CD14-positive monocyte (primary cell): ENCODE data around the gene PRDX4. TPM values are rescaled to one million over a fixed set of nuclear protein-coding genes. Genes with fewer than 3 reads are reported as not detected.

ENCODE experiments used
- DNase-seq, 3 donors: peaks; one replicate each; pipeline ENCODE4 v3.0.0-alpha.2; 2011 to 2022
- H2AFZ ChIP-seq: 2 replicates; pipeline ENCODE4 v1.6.0; 2012; ENCODE audit warnings: mild to moderate bottlenecking, low read depth, low read length, inconsistent platforms; ENCODE audit not compliant: insufficient read depth, poor library complexity, severe bottlenecking
- H3K27ac ChIP-seq, 2 donors: 1 replicate in 1 of 2; 2 replicates in 1 of 2; pipeline ENCODE4 v1.5.1; 2012 to 2013; ENCODE audit warnings: low read length in 2 of 2, control low read depth in 1 of 2, inconsistent platforms in 1 of 2, low read depth in 1 of 2, mild to moderate bottlenecking in 1 of 2
- H3K27me3 ChIP-seq, 2 donors: one replicate each; pipeline versions ENCODE4 v1.6.0 to v1.6.1; 2011 to 2013; ENCODE audit warnings: low read length in 2 of 2; ENCODE audit not compliant: control insufficient read depth in 2 of 2, insufficient read depth in 2 of 2
- H3K36me3 ChIP-seq, 2 donors: replicated peaks in 1 of 2; 1 replicate in 1 of 2; 2 replicates in 1 of 2; pipeline versions ENCODE4 v1.5.1 to v1.6.1; 2012 to 2013; ENCODE audit warnings: low read length in 2 of 2, control low read depth in 1 of 2, inconsistent platforms in 1 of 2, mild to moderate bottlenecking in 1 of 2; ENCODE audit not compliant: insufficient read depth in 2 of 2, control insufficient read depth in 1 of 2
- H3K4me1 ChIP-seq, 2 donors: 1 replicate in 1 of 2; 2 replicates in 1 of 2; pipeline versions ENCODE4 v1.5.1 to v1.6.1; 2012 to 2013; ENCODE audit warnings: low read length in 2 of 2, control low read depth in 1 of 2, inconsistent platforms in 1 of 2, mild to moderate bottlenecking in 1 of 2, moderate library complexity in 1 of 2; ENCODE audit not compliant: insufficient read depth in 2 of 2, control insufficient read depth in 1 of 2
- H3K4me2 ChIP-seq: replicated peaks from 2 replicates; pipeline ENCODE3; 2012; ENCODE audit warnings: low read length, moderate library complexity, mild to moderate bottlenecking; ENCODE audit not compliant: poor library complexity, severe bottlenecking; ENCODE audit errors: extremely low read depth
- H3K4me3 ChIP-seq, 3 experiments: fragments of 200-600 bp in 1 of 3; sonication (generic) in 1 of 3; replicated peaks in 1 of 3; 1 replicate in 2 of 3; 2 replicates in 1 of 3; pipeline ENCODE4 v1.5.1; 2011 to 2013; ENCODE audit warnings: low read length in 3 of 3, mild to moderate bottlenecking in 3 of 3, control low read depth in 2 of 3, low read depth in 2 of 3, inconsistent platforms in 1 of 3, moderate library complexity in 1 of 3
- H3K79me2 ChIP-seq: 2 replicates; pipeline ENCODE4 v1.6.0; 2012; ENCODE audit warnings: mild to moderate bottlenecking, control low read depth, inconsistent platforms, low read length, moderate library complexity; ENCODE audit not compliant: insufficient read depth
- H3K9ac ChIP-seq: 2 replicates; pipeline ENCODE4 v1.6.0; 2017; ENCODE audit warnings: low read length, mild to moderate bottlenecking; ENCODE audit not compliant: insufficient read depth, poor library complexity, severe bottlenecking
- H3K9me3 ChIP-seq, 2 donors: replicated peaks in 1 of 2; 1 replicate in 1 of 2; 2 replicates in 1 of 2; pipeline versions ENCODE4 v1.5.1 to v1.6.1; 2012 to 2013; ENCODE audit warnings: low read length in 2 of 2, control low read depth in 1 of 2; ENCODE audit not compliant: control insufficient read depth in 1 of 2, insufficient read depth in 1 of 2
- H4K20me1 ChIP-seq: 2 replicates; pipeline ENCODE4 v1.6.0; 2012; ENCODE audit warnings: mild to moderate bottlenecking, low read length, control low read depth, moderate library complexity; ENCODE audit not compliant: insufficient read depth
- H3K27ac Mint-ChIP-seq, 7 donors: one replicate each; pipeline ENCODE4 v1.8.0; 2020; ENCODE audit warnings: mild to moderate bottlenecking in 7 of 7, mixed read lengths in 7 of 7, moderate library complexity in 6 of 7, inconsistent platforms in 2 of 7
- H3K27me3 Mint-ChIP-seq, 3 donors: one replicate each; pipeline ENCODE4 v1.8.0; 2021 to 2022; ENCODE audit warnings: low read depth in 3 of 3, mild to moderate bottlenecking in 3 of 3, mixed read lengths in 3 of 3, moderate library complexity in 3 of 3, inconsistent platforms in 1 of 3
- H3K36me3 Mint-ChIP-seq, 2 donors: one replicate each; pipeline ENCODE4 v1.8.0; 2020; ENCODE audit warnings: mixed read lengths in 2 of 2, inconsistent platforms in 1 of 2, mild to moderate bottlenecking in 1 of 2
- H3K4me1 Mint-ChIP-seq: one replicate; pipeline ENCODE4 v1.8.0; 2020; ENCODE audit warnings: mild to moderate bottlenecking, mixed read lengths
- H3K4me3 Mint-ChIP-seq, 2 donors: one replicate each; pipeline ENCODE4 v1.8.0; 2020; ENCODE audit warnings: mild to moderate bottlenecking in 2 of 2, mixed read lengths in 2 of 2, moderate library complexity in 1 of 2
- H3K9me3 Mint-ChIP-seq, 7 donors: one replicate each; pipeline ENCODE4 v1.8.0; 2020 to 2022; ENCODE audit warnings: mixed read lengths in 7 of 7, mild to moderate bottlenecking in 6 of 7, moderate library complexity in 6 of 7, inconsistent platforms in 2 of 7
- CTCF ChIP-seq: fragments of 200-600 bp; IDR thresholded peaks from one replicate; pipeline ENCODE4 v1.8.0; 2022; ENCODE audit warnings: antibody characterized with exemption, mild to moderate bottlenecking
- WGBS: methylation state at CpG from one replicate; pipeline ENCODE4 v1.1.5; 2013; ENCODE audit warnings: missing lambda C conversion rate; ENCODE audit not compliant: insufficient coverage; 5-methylcytosine and 5-hydroxymethylcytosine counted together
- intact Hi-C, 2 donors: fragments of 100-400 bp; cut with micrococcal nuclease; formaldehyde crosslinking; loops; one replicate each; pipeline versions ENCODE4 v1.15.0 to v1.15.1; 2023
- polyA plus RNA-seq, 3 donors: library from polyadenylated mRNA; depleted of rRNA in 1 of 3; unstranded in 2 of 3; stranded (reverse) in 1 of 3; fragments of 300-500 nt in 2 of 3; fragments of >200 nt in 1 of 3; fragmentation: Illumina TruSeq in 2 of 3; gene quantifications; 1 replicate in 2 of 3; 2 replicates in 1 of 3; pipeline ENCODE4 v1.2.3, GENCODE V29; 2012 to 2021

Gene PRDX4
- polyA plus RNA-seq, 3 donors, result 12.8 to 76.2 (median 60.6) TPM

- no peak for TF ChIP-seq CTCF
- Histone ChIP-seq H3K36me3 (no peaks in the 10 kb centered on the region), H3K4me1 (no peaks in the 10 kb centered on the region), H4K20me1 (no peaks in the 10 kb centered on the region), H3K9ac (no peak overlapping the region), H3K4me2 (no peak overlapping the region), H2AFZ (no peak overlapping the region), H3K27ac (no peak overlapping the region), H3K79me2 (no peaks in the 10 kb centered on the region), H3K9me3 (no peaks in the 10 kb centered on the region), H3K27me3 (no peaks in the 10 kb centered on the region), H3K4me3 (no peak overlapping the region)
- Mint-ChIP-seq H3K27ac (no peak overlapping the region), H3K27me3 (peaks cover 0 to 5% (median 2%) of the 10 kb centered on the region in 3 donors), H3K4me1 (no peaks in the 10 kb centered on the region), H3K9me3 (peaks cover 0 to 3% (median 0%) of the 10 kb centered on the region in 7 donors), H3K36me3 (no peaks in the 10 kb centered on the region), H3K4me3 (no peak overlapping the region)
- DNase-seq, result no peak
- no CpG with 5 or more reads among the region's 3 CpGs for WGBS
- intact Hi-C loops, result no loop called here
These were observed 39.2 kb upstream of the PRDX4 start for GRCh38 chrX:23628131-23628530.

GRCh38 chrX:23631136-23631535 is 36.2 kb upstream of the PRDX4 start:
- no CpG with 5 or more reads among the region's 4 CpGs for WGBS
- TF ChIP-seq CTCF, result no peak
- H3K4me3 ChIP-seq, result no peak overlapping the region
- no peak overlapping the region for H3K4me2 ChIP-seq
- peaks cover 0 to 6% (median 3%) of the 10 kb centered on the region in 3 donors for H3K27me3 Mint-ChIP-seq
- no peaks in the 10 kb centered on the region for H3K4me1 Mint-ChIP-seq
- H3K9me3 Mint-ChIP-seq, result peaks cover 0 to 3% (median 0%) of the 10 kb centered on the region in 7 donors
- H3K79me2 ChIP-seq, result no peaks in the 10 kb centered on the region
- no peaks in the 10 kb centered on the region for H4K20me1 ChIP-seq
- H3K36me3 Mint-ChIP-seq, result no peaks in the 10 kb centered on the region
- no peaks in the 10 kb centered on the region for H3K4me1 ChIP-seq
- intact Hi-C loops, result no loop called here
- no peaks in the 10 kb centered on the region for H3K27me3 ChIP-seq
- H3K9me3 ChIP-seq, result no peaks in the 10 kb centered on the region
- no peak overlapping the region for H3K9ac ChIP-seq
- H3K36me3 ChIP-seq, result no peaks in the 10 kb centered on the region
- H3K27ac Mint-ChIP-seq, result no peak overlapping the region
- no peak for DNase-seq
- H3K27ac ChIP-seq, result no peak overlapping the region
- no peak overlapping the region for H2AFZ ChIP-seq
- no peak overlapping the region for H3K4me3 Mint-ChIP-seq
